Lung (tissue), 12 donors: ENCODE results near the gene GPNMB. TPM values are rescaled to one million over a fixed set of nuclear protein-coding genes. Genes with fewer than 3 reads are reported as not detected.

ENCODE experiments used
- ATAC-seq: fragments of 200-7000 bp; cut with Tn5 transposase; one replicate; pipeline ENCODE4 v1.9.1; 2020; ENCODE audit warnings: moderate number of reproducible peaks; ENCODE audit not compliant: insufficient read depth, low FRiP score
- DNase-seq, 3 donors: peaks; one replicate each; pipeline ENCODE4 v3.0.0-alpha.2; 2013 to 2017
- H3K27ac ChIP-seq, 2 donors: one replicate each; pipeline ENCODE4 v1.5.1; 2013; ENCODE audit warnings: mild to moderate bottlenecking in 2 of 2, moderate library complexity in 2 of 2, control low read depth in 1 of 2, inconsistent platforms in 1 of 2, low read depth in 1 of 2, low read length in 1 of 2
- H3K27me3 ChIP-seq, 3 donors: one replicate each; pipeline ENCODE4 v1.5.1; 2013; ENCODE audit warnings: low read length in 2 of 3; ENCODE audit not compliant: control insufficient read depth in 3 of 3, insufficient read depth in 3 of 3
- H3K36me3 ChIP-seq, 4 donors: one replicate each; pipeline ENCODE4 v1.5.1; 2013; ENCODE audit warnings: low read length in 4 of 4, mild to moderate bottlenecking in 1 of 4, moderate library complexity in 1 of 4; ENCODE audit not compliant: control insufficient read depth in 4 of 4, insufficient read depth in 4 of 4
- H3K4me1 ChIP-seq, 5 donors: one replicate each; pipeline ENCODE4 v1.5.1; 2013; ENCODE audit warnings: low read length in 5 of 5, mild to moderate bottlenecking in 2 of 5, moderate library complexity in 1 of 5; ENCODE audit not compliant: control insufficient read depth in 5 of 5, insufficient read depth in 5 of 5
- H3K4me3 ChIP-seq: one replicate; pipeline ENCODE4 v1.5.1; 2013; ENCODE audit warnings: mild to moderate bottlenecking, control low read depth, moderate library complexity
- H3K9ac ChIP-seq, 2 donors: one replicate each; pipeline ENCODE4 v1.5.1; 2013; ENCODE audit warnings: low read length in 2 of 2, control low read depth in 1 of 2; ENCODE audit not compliant: insufficient read depth in 1 of 2
- H3K9me3 ChIP-seq, 4 donors: one replicate each; pipeline ENCODE4 v1.5.1; 2013; ENCODE audit warnings: low read length in 3 of 4, mild to moderate bottlenecking in 1 of 4, moderate library complexity in 1 of 4; ENCODE audit not compliant: control insufficient read depth in 4 of 4, insufficient read depth in 3 of 4
- CTCF ChIP-seq: IDR thresholded peaks from 2 replicates; pipeline ENCODE4 v1.5.1; 2012; ENCODE audit warnings: mild to moderate bottlenecking; ENCODE audit errors: control extremely low read depth, extremely low read depth
- WGBS, 2 donors: extraction: QIAGEN DNeasy Blood & Tissue Kit; methylation state at CpG; one replicate each; pipeline ENCODE4 v1.1.7; 2013; 5-methylcytosine and 5-hydroxymethylcytosine counted together
- polyA plus RNA-seq, 2 donors: library from polyadenylated mRNA; stranded (reverse); fragments of 200-250 nt; gene quantifications; one replicate each; pipeline ENCODE4 v1.2.1, GENCODE V29; 2013
- total RNA-seq, 2 donors: library from RNA; depleted of rRNA in 1 of 2; stranded (reverse); fragments of >200 nt in 1 of 2; gene quantifications; one replicate each; pipeline ENCODE4 v1.2.1, GENCODE V29; 2014 to 2021
- donor health status: control.
- donor health status: control.
- donor health status: Bipolar disorder and iron deficiency.
- donor health status: healthy.
- donor health status: DM: yes; HTN: yes; CAD: no.

Gene GPNMB
- total and polyA plus RNA-seq, 4 donors = 47.7 to 127 (median 77.5) TPM

GRCh38 chr7:23230641-23231101, 15.9 kb upstream of the GPNMB start:
- Histone ChIP-seq H3K27ac (no peak overlapping the region), H3K4me3 (no peak overlapping the region), H3K27me3 (no peaks in the 10 kb centered on the region), H3K9me3 (peaks cover 0 to 3% (median 0%) of the 10 kb centered on the region in 4 donors), H3K36me3 (no peaks in the 10 kb centered on the region), H3K9ac (no peak overlapping the region), H3K4me1 (no peaks in the 10 kb centered on the region)
- 74 to 78% methylated on average over 6 of the region's 6 CpGs for WGBS, 2 donors
- DNase-seq (no peak), ATAC-seq (no peak)
- no peak for TF ChIP-seq CTCF

- WGBS, 2 donors = 87 to 88% methylated on average over 3 of the region's 3 CpGs
- Histone ChIP-seq H3K4me3 (no peak overlapping the region), H3K27ac (no peak overlapping the region), H3K36me3 (no peaks in the 10 kb centered on the region), H3K9me3 (peaks cover 0 to 2% (median 0%) of the 10 kb centered on the region in 4 donors), H3K4me1 (no peaks in the 10 kb centered on the region), H3K27me3 (no peaks in the 10 kb centered on the region), H3K9ac (no peak overlapping the region)
- ATAC-seq (no peak), DNase-seq (no peak)
- TF ChIP-seq CTCF = no peak
These were observed 13.6 kb upstream of the GPNMB start for GRCh38 chr7:23232966-23233365.

- no peak for TF ChIP-seq CTCF
- H3K27ac ChIP-seq = no peak overlapping the region
- H3K36me3 ChIP-seq = no peaks in the 10 kb centered on the region
- no peak overlapping the region for H3K9ac ChIP-seq
- 70 to 86% methylated on average over 9 of the region's 9 CpGs for WGBS, 2 donors
- H3K4me3 ChIP-seq = no peak overlapping the region
- DNase-seq = no peak
- no peaks in the 10 kb centered on the region for H3K4me1 ChIP-seq
- no peaks in the 10 kb centered on the region for H3K27me3 ChIP-seq
- no peaks in the 10 kb centered on the region for H3K9me3 ChIP-seq
- ATAC-seq = no peak
These were observed 11.8 kb upstream of the GPNMB start for GRCh38 chr7:23234569-23235296.
